Ecto neural progenitor cell (in vitro differentiated cells): ENCODE measurements around the gene DMRTA2.

Experiments
- DNase-seq: peaks from one replicate; pipeline ENCODE4 v3.0.0-alpha.2; 2018; ENCODE audit warnings: low spot score

Gene DMRTA2

DNA sequence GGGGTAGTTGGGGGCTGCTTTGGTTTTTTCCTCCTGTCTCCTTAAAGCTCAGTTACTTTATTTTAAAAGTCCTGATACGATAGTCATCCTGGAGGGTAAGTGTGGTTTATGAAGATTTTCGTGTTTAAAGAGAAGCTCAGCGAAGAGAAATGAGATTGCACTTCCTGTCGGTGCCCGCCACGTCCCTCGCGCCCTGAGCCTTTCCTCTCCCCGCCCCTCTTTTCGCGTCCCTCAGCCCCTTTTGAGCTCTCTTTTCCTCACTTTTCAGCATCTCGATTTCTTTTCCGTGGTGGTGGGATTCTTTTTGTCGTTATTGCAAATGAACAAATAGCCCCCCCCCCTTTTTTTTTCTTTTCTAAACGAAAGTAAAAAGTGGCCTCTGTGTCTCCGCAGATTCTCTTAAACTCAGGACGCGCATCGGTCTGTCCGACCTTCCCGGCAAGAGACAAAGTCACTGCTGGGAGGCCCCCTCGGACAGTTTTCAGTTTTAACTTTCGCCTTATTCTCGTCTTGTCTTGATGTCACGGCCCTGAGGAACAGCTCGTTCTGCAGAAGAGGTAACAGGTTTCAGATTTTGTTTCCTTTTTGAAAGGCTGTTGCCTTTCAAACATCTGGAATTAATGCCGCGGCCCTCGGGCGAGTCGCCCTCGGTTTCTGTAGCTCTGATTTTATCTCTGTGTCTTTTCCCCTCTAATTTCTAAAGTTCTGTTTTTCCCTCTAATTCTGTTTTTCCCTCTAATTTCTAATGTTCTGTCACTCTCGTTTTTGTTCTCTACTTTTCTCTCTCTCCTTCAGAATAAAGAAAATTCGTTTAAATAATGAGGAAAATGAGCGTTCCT, 1.0 kb upstream of the DMRTA2 start:
- no peak for DNase-seq

DNA sequence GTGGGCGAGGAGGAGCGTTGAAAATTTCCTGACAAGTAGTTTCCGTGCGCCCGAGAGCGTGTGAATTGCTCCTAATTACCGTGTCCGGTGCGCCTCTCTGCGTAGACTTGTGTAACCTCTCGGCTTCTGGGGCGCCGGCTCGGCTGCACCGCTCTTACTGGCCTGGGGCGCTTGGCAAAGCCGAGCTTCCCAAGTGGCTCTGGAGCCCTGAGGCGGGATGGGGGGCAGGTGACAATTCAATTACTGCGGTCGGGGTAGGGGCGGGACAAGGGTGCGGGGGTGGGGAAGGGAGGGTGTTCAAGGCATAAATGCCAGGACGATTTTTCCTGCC, 392 bp upstream of the DMRTA2 start:
- DNase-seq, result no peak

DNA sequence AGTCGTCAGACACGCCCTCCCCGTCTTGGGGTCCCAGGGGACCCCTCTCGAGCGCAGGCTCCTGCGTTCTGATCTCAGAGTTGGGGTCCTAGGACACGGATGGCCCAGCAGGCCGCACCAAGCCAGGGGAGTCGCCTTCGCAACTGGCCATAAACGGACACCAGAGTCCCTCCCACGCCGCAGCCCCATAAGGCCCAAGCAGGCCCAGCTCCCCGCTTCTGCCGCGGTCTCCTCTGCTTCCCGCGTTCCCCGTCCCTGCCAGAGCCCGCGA, 633 bp downstream of the DMRTA2 start:
- DNase-seq, result no peak

DNA sequence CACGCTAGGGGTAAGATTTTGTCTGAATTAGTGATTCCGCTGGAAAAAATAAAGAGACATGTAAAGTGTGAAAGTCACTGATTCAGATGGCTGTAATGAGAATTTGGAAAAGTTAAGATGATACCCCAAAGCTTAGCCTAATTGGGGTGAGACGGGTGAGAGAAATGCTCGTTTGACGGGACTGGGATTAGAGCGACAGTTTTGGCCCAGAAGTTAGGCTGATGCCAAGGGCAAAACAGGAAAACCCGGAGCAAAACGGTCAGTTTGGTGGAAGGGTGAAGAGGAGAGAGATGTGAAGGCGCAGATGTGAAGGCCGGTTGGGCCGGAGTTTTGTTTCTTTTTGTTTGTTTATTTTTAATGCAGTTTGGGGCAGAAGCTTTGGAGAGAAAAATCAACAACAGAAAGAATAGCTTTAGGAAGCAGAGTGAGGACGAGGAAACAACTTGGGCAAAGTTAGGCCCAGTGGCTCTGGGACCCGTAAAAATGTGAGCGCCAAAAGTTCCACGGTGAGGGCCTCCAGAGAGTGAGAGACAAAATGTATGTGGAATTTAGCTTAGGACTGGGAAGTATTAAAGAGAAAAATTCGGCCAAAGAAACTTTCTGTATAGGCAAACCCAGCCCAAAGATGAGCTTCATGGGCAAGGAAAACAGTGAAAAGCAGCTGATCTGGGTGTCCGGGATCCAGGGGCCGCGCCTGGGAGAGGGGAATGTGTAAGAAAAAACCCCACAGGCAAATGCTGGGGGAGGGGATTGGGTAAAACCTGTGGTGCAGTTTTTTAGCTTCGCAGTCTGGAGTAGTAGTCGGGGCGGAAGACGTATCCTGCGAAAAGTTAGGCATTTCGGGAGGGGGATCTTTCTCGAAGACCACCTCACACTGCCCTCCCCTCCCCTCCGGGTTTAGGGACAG, 1.2 kb downstream of the DMRTA2 start:
- no peak for DNase-seq

DNA sequence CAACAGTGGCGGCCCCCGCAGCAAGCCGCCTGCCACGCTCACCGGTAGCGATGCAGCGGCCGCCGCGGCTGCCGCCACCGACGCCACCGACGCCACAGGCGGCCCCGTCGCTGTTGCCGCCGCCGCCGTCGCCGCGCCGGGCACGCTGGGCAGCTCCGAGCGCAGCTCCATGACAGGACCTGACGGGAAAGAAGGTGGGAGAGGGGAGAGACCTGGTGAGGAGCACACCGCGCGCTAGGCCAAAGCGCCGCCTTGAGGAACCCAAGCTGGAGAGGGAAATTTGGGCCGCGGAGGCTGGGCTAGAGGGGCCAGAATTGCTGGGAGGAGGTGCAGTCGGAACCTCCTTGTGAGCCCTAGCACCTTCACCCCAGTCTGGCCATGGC, 1.9 kb downstream of the DMRTA2 start:
- DNase-seq, result no peak

DNA sequence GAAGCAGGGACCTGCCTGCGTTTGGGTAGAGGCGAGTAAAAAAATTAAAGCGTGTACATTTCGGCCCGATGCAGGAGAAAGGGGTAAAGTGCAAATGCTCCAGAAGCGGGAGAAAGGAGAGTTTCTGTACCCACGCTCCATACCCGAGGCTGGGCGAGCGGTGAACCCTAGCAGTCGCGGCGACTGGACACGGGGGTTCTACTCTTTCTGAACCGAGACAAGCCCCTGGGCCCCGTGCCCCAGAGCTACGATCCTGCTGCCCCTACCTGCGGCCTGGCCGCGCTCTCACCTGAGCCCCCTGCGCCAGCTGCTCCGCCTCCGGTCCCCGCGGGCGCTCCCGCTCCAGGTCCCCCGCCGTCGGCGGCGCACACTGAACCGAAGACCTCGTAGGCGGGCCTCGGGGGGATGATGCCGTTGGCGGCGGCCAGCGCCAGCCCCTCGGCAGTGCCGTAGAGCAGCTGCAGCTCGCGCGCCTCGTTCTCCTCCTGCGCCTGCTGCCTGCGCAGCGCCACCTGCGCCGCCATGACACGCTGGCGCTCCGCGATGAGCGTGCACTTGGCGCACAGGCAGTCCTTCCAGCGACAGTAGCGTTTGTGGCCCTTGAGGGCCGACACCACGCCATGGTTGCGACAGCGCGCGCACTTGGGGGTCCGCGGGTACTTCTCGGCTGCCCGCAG, 2.4 kb downstream of the DMRTA2 start:
- peak; percentile 69 for DNase-seq

DNA sequence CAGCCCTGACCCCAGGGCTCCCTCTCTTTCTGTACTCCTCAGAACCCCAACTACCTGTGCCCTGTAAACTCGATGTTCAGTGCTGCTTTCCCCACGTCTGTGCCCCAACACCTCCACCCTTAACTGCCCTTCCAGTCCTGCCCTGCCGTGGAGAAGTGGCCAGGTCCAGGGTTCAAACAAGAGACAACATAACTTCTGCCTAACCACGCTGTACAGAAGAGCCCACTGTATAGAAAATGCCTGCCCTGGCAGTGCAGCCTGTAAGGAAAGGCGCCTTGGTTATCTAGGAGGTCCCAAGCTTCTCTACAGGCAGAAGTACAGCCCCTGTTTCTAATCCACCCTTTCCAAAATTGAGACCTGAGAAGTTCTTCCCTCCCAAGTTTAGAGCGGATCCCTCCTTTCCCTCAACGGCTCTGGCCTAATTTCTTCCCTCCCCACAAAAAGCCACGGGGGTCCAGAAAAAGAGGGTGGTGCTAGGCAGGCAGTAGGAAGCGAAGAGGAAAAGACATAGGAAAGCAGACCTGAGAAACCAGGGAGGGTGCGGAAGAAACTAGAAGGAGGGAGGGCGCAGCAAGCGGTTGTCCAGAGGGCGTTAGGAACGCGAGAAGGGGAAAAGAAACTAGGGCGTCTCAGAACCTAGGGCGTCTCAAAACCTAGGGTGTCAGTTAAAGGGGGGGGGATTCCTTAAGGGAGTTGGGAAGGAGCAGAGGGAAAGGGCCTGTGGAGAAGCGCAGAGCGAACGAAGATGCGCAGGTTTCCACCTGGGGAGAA, 3.2 kb downstream of the DMRTA2 start:
- no peak for DNase-seq

DNA sequence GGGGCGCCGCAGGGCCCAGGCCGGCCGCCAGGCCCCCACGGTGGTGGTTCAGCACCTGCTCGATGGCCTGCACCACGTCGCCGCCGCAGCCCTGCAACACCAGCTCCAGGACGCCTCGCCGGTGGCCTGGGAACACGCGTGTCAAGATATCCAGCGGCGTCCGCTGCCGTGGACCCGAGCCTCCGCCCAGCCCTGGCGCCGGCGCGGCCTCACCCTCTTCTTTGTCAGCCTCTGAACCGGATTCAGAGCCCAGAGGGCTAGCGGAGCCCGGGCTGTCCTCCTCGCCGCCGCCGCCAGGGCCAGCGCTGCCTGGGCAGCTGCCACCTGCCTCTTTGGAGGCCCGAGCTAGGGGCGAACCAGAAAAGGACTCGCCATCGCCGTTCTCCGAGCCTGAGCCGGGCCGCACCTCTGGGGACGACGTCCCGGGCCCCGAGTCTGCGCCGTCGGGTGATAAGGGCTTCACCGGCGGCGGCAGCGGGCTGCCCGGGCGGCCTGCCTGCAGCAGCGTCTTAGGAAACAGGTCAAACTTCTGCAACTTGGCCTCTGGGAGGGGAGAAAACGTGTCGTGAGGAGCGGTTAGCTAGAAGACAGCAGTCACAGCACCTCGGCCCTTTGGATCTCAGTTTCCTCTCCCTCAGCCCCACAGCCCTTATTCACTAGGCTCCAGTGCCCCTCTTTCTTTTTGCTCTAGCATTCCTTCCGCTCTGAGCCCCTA, 3.9 kb downstream of the DMRTA2 start:
- peak; percentile 80 for DNase-seq

DNA sequence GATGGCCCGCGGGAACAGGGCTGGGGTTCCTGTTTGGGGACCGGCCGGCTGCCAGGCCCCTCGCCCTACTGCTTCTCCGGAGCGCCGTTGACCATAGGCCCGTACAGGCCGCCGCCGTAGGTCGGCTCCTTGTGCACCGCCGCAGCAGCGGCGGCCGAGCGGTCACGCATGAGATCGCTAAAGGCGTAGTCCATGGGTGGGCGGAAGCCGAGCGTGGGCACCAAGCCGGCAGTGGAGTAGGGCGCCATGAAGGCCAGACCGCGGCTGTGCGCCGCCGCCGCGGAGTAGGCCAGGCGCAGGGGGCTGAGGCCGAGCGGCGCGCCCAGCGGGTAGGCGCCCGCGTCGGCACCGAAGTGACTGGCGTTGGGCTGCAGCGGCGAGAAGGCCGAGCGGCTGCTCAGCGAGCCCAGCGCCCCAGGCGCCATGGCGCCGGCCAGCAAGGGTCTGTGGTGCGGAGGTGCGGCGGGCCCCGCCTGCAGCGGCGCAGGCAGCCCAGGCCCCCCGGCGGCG, 4.6 kb downstream of the DMRTA2 start:
- peak; percentile 78 for DNase-seq

DNA sequence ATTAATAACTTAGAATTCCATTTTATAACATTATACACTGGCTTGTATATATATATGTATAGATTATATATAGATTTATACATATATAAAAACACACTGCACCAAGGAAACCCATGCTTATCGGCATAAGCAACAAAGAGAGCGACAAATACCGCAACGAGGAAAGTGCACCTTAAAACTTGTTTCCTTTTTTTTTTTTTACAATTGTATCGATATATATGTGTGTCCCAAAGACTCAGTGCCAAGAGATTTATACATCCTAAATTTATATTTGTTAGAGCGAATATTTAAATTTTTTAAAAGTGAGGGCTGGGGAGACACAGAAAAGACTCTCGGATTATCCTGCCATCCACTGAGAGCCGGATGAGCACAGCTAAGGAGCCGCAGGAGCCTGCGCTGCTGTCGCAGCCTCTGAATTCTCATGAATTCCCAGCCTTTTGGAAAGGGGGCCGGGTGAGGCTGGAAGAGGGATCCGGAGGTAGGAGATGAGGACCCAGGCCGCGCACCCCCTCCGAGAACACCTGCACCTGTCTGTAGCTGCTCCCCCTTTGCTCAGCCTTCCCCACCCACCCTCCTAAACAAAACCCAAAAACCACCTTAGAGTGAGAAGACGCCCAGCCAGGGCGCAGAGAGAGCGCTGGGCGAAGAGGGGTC, 5.2 kb downstream of the DMRTA2 start:
- no peak for DNase-seq

DNA sequence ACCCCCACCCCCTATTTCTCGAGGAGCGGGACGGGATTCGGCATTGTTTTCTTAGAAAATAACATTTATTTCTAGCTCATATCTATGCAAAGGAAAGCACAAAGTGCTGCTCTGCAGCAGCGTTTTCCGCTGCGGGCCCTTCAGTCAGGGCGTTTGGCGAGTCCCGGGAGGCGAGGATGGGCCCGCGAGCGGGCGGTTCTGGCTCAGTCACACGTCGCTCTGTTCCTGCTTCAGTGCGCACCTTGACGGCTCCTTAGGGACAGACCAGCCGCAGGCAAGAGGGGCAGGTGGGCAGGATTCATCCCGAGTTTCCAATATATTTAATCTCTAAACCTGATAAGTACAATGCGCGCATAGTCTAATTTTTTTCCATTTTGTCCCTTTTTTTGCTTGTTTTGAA, 5.7 kb downstream of the DMRTA2 start:
- DNase-seq, result no peak

DNA sequence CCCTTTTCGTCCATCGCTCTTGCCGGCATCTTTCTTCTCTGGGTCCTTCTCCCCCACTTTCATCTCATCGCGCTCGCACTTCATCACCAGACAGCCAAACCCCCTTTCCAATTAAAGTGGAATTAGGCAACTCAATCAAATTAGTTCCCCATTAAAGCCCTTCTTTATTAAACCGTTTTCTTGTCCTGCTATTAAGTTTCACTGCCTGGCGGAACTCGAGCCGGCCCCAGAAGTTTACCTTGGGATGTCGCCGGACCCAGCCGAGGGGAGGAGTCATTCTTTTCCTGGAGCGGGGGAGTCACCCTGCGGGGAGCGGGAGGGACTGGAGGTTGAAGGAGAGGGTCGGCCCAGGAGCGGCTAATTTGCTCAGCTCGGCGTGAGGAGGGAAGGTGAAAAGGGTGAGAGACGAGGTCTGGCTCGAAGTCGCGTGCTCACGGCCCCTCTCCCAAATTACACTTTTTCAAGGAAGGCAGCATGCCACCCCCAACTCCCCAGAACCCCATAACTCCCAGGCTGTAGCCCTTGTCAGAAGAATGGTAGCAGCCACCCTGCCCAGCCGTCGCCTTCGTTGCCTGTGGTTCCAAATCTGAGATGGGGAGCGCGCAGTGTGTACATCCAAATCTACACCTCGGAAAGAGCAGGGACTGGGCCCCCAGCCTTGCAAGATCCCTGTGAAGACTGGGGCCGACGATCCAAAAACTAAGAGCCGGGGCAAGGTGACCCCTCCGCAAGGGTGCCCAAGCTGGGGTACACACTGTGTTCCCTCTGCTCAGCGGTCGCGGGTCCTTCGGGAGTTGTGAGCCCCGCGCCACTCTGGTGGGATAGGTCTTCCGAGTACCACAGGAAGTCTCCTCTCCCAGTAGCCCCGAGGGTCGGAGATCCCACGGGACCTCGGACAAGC, 6.4 kb downstream of the DMRTA2 start:
- DNase-seq, result peak; percentile 52

DNA sequence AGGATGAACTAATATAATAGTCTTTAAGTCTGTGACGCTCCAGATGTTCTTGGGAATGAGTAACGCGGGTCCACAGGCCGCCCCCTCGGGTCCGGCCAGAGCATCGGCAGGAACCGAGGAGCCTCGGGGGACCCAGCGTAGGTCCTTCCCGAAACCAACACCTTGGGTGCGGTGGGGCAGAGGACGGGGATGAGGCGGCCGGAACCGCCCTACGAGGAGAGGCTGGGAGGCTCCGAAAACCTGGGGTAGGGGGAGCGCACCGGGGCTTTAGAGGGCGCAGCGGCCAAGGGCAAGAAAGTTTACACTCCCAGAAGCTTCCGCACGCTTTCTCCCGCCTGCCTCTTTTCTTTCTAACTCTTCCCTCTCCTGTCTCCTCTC, 7.1 kb downstream of the DMRTA2 start:
- peak; percentile 50 for DNase-seq

DNA sequence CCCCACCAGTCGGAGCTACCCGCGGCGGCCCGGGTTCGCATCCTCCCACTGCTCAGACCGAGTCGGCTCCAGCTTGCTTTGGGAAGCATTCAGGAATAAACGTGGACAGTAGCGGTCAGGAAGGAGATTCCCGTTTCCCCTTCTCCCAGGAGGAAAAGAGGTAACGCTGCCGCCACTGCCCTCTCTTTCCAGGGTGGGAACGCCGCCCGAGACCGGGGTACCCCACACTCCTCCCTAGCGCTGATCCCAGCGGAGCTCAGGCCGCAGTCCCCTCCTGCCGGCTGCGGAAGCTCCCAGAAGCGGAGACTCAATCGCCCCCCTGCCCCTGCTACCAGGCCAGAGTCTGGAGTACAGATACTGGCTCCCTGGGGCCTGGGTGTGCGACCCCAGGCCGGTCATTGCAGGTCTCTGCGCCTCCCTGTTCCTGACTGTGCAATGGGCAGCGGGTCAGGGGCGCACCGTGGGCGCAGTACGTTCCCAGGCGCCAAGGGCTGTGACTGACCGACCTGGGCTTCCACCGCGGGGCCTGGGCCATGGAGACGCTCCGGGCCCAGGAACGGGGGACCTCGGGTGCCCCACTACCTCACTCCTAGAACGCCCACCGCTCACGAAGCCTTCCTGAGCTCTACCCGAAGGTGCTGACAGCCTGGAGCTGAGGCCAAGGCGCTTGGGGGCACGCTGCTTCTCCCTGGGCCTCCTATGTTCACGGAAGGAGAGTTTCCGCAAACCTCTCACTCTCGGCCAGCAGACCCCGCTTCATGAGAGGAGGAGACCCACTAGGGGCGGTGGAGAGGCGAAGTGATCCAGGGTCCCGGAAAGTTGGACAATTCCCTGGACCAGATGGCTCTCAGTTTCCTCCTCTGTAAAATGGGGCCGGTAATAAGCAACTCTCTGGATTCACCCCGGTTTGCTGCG, 7.8 kb downstream of the DMRTA2 start:
- peak; percentile 55 for DNase-seq

DNA sequence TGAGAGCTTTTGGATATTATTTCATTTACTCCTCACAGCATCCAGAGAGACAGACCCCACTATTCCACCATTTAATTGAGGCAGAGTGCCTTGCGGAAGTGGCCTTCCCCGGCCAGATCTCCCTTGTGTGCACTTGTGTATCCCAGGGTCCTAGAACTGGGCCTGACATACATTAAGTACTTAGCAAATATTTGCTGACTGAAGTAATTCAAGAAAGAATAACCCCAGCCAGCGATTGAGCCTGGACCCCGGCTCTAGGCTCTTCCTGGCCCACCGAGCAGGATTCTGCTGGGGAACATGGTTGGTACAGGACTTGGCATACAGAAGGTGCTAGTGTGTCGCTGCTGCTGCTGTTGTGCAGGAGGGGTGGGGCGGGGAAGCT, 8.4 kb downstream of the DMRTA2 start:
- DNase-seq, result no peak

DNA sequence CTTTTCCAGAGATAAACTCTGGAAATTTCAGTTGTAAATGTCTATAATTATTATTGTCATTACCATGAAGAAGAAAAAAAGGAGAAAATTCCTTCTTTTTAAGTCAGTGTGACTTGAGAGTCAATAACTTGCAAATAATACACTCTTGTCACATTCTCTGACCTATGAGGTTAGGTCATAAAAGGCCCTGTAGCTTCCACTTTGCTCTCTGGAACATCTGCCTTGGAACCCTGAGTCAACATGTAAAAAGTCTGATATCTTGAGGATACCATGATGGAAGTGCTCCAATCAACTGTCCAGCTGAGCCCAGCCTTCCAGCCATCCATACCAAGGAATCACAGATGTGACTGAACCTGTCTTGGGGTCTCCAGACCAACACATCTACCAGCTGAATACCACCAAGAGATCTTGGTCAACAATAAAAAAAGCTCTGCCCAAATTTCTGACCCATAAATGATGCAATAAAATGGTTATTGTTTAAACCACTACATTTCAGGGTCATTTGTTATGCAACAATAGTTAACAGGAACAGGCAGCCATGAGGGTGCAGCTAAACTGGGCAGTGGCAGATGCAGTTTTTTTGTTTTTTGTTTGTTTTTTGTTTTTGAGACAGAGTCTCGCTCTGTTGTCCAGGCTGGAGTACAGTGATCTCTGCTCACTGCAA, 10.3 kb downstream of the DMRTA2 start:
- DNase-seq, result no peak

DNA sequence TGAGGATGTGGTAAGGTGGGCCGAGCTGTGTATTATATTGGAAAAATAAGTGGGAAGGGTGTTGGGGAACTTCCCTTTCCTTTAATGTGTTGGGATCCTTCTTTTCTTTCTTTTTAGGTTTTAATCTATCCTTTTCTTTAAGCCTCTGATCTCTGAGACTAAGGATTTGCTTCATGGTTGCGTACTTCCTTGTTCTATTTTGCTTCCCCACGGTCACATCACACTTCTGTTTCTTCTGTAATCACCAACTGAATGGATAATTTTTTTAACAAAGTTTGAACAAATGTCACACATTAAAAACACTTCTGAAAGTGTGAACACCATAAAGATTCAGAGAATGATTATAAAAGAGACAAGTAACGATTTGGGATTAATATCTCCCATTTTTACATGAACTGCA, 17.4 kb downstream of the DMRTA2 start:
- no peak for DNase-seq

DNA sequence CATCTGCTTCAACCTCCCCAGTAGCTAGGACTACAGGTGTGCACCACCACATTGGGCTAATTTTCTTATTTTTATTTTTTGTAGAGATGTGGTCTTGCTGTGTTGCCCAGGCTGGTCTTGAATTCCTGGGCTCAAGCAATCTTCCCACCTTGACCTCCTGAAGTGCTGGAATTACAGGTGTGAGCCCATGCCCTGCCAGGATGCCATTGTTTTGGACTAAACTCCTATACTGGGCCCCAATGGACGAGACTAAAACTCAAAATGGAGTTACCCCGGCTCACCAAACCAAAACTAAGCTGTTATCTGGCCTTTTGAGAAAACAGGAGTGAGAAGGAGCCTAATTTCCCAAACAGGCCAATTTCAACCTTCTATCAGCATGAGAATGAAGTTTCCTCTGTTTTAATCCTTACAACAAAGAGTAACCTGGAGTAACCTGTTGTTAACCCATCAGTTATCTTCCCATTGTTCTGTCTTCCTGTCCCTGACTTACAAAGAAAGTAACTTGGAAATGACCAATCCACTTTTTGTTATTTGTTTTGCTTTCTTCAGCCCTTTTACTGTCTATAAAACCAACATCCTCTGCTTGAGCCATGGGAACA, 29.6 kb downstream of the DMRTA2 start:
- DNase-seq, result no peak
